Measurements from ENCODE around the gene ZC3H12A.

The ZC3H12A gene

DNA sequence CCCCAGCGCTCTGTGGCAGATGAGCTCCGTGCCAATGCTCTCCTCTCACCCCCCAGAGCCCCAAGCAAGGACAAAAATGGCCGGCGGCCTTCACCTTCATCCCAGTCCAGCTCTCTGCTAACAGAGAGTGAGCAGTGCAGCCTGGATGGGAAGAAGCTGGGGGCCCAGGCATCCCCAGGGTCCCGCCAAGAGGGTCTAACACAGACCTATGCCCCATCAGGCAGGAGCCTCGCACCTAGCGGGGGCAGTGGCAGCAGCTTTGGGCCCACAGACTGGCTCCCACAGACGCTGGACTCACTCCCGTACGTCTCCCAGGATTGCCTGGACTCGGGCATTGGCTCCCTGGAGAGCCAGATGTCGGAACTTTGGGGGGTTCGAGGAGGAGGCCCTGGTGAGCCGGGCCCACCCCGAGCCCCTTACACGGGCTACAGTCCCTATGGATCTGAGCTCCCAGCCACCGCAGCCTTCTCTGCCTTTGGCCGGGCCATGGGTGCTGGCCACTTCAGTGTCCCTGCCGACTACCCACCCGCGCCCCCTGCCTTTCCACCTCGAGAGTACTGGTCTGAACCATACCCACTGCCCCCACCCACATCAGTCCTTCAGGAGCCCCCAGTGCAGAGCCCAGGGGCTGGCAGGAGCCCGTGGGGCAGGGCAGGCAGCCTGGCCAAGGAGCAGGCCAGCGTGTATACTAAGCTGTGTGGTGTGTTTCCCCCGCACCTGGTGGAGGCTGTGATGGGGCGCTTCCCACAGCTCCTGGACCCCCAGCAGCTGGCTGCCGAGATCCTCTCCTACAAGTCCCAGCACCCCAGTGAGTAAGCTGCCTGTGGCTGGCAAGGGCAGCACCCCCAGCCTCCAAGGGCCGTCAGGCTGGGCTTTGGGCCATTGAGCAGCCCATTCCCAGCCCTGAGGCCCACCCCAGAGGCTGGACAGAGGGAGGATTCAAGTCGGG lies 8.7 kb downstream of the ZC3H12A start:
- in situ Hi-C loops (cut with HindIII; ENCODE audit: low pct_unique_long_range_greater_than_20kb, low sequenced_read_pairs), result no loop called here

GRCh38 chr1:37483785-37484184 lies 9.4 kb downstream of the ZC3H12A start:
- in situ Hi-C loops (cut with HindIII; ENCODE audit: low pct_unique_long_range_greater_than_20kb, low sequenced_read_pairs), result no loop called here
- no peak for DNase-seq (ENCODE audit: low read depth in 1 of 2, low spot score in 1 of 2)
- no peak for TF ChIP-seq JUND (IDR thresholded peaks at IDR 0.05; ENCODE audit: low read depth)

More for the DNA sequence above, 8.7 kb downstream of the ZC3H12A start:
- TF ChIP-seq JUND (IDR thresholded peaks at IDR 0.05; ENCODE audit: low read depth), result no peak
- DNase-seq (ENCODE audit: low read depth in 1 of 2, low spot score in 1 of 2), result no peak

- in situ Hi-C loops (cut with HindIII; ENCODE audit: low pct_unique_long_range_greater_than_20kb, low sequenced_read_pairs), result no loop called here
- DNase-seq (ENCODE audit: low read depth in 1 of 2, low spot score in 1 of 2), result peak in 1 of 2 experiments; percentile 87
- TF ChIP-seq JUND (IDR thresholded peaks at IDR 0.05; ENCODE audit: low read depth), result no peak
Measured at GRCh38 chr1:37484325-37485051, 10.1 kb downstream of the ZC3H12A start.

- no peak for DNase-seq (ENCODE audit: low read depth in 1 of 2, low spot score in 1 of 2)
- in situ Hi-C loops (cut with HindIII; ENCODE audit: low pct_unique_long_range_greater_than_20kb, low sequenced_read_pairs), result no loop called here
- no peak for TF ChIP-seq JUND (IDR thresholded peaks at IDR 0.05; ENCODE audit: low read depth)
Measured at GRCh38 chr1:37485902-37486679, 11.7 kb downstream of the ZC3H12A start.

GRCh38 chr1:37486680-37487618 lies 12.6 kb downstream of the ZC3H12A start:
- in situ Hi-C loops (cut with HindIII; ENCODE audit: low pct_unique_long_range_greater_than_20kb, low sequenced_read_pairs), result no loop called here
- peak in 1 of 2 experiments; percentile 65 for DNase-seq (ENCODE audit: low read depth in 1 of 2, low spot score in 1 of 2)
- TF ChIP-seq JUND (IDR thresholded peaks at IDR 0.05; ENCODE audit: low read depth), result no peak

DNA sequence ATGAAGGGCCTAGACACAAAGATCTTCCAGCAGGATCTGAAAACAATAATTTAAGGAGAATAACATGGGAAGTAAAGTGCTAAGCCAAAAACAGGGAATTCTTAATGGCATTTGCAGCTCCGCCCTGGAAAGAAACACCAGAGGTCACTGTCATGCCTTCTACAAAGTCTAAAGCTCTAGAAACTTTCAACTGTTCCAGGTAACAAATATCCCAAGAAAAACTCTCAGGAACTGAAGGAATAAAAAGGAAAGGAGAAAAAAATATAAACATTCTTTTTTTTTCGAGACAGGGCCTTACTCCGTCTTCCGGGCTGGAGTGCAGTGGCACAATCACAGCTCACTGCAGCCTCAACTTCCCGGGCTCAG lies 13.2 kb downstream of the ZC3H12A start:
- DNase-seq (ENCODE audit: low read depth in 1 of 2, low spot score in 1 of 2), result no peak
- no peak for TF ChIP-seq JUND (IDR thresholded peaks at IDR 0.05; ENCODE audit: low read depth)
- in situ Hi-C loops (cut with HindIII; ENCODE audit: low pct_unique_long_range_greater_than_20kb, low sequenced_read_pairs), result no loop called here

- in situ Hi-C loops (cut with HindIII; ENCODE audit: low pct_unique_long_range_greater_than_20kb, low sequenced_read_pairs), result no loop called here
- no peak for TF ChIP-seq JUND (IDR thresholded peaks at IDR 0.05; ENCODE audit: low read depth)
- no peak for DNase-seq (ENCODE audit: low read depth in 1 of 2, low spot score in 1 of 2)
Measured at GRCh38 chr1:37493336-37494098, 19.1 kb downstream of the ZC3H12A start.

- TF ChIP-seq JUND (IDR thresholded peaks at IDR 0.05; ENCODE audit: low read depth), result peak; percentile 86
- no peak for DNase-seq (ENCODE audit: low read depth in 1 of 2, low spot score in 1 of 2)
- in situ Hi-C loops (cut with HindIII; ENCODE audit: low pct_unique_long_range_greater_than_20kb, low sequenced_read_pairs), result no loop called here
Measured at GRCh38 chr1:37495875-37496274, 21.5 kb downstream of the ZC3H12A start.

- TF ChIP-seq JUND (IDR thresholded peaks at IDR 0.05; ENCODE audit: low read depth), result no peak
- in situ Hi-C loops (cut with HindIII; ENCODE audit: low pct_unique_long_range_greater_than_20kb, low sequenced_read_pairs), result no loop called here
Measured at GRCh38 chr1:37497832-37498231, 23.5 kb downstream of the ZC3H12A start.

GRCh38 chr1:37498872-37499617 lies 24.7 kb downstream of the ZC3H12A start:
- DNase-seq (ENCODE audit: low read depth in 1 of 2, low spot score in 1 of 2), result no peak
- in situ Hi-C loops (cut with HindIII; ENCODE audit: low pct_unique_long_range_greater_than_20kb, low sequenced_read_pairs), result no loop called here
- TF ChIP-seq JUND (IDR thresholded peaks at IDR 0.05; ENCODE audit: low read depth), result no peak

More at GRCh38 chr1:37497832-37498231, 23.5 kb downstream of the ZC3H12A start:
- peak in 1 of 2 experiments; percentile 83 for DNase-seq (ENCODE audit: low read depth in 1 of 2, low spot score in 1 of 2)

All from T47D (cell line).